ENCODE measurements around the gene MTHFD1.
"Not testable (repeated sequence)": the region's sequence is repeated elsewhere in the genome, so short reads cannot be mapped to it uniquely, and the experiment has no call there.

The MTHFD1 gene

DNA sequence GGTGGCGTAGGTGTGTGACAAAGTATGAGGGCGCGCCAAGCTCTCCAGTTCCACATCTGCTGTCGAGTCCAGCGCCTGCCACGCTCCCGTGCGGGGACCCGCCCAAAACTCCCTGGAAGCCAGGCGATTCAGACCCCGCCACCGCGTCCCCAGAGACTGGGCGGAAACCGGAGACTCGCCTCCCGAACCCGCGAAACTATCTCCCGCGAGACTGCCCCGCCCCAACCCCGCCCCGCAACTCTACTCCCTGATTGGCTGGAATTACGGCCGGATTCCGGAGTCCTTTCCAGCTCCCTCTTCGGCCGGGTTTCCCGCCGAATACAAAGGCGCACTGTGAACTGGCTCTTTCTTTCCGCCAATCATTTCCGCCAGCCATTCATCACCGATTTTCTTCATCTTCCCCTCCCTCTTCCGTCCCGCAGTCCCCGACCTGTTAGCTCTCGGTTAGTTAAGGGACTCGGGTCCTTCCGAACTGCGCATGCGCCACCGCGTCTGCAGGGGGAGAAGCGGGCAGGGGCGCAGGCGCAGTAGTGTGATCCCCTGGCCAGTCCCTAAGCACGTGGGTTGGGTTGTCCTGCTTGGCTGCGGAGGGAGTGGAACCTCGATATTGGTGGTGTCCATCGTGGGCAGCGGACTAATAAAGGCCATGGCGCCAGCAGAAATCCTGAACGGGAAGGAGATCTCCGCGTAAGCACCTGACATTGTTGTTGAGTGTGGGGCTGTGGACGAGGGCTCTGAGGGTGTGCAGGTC, at the start of gene MTHFD1:
MTHFD1 (plus strand) TSS at position 572 of the 751 bp plus-strand sequence; CDS start at position 647, 75 bp downstream.
- Histone ChIP-seq H3K4me3 (peak within 1 kb of the TSS; percentile 55 to 78 (median 63)), H3K27ac (peak within 1 kb of the TSS; percentile 52 to 92 (median 84))

DNA sequence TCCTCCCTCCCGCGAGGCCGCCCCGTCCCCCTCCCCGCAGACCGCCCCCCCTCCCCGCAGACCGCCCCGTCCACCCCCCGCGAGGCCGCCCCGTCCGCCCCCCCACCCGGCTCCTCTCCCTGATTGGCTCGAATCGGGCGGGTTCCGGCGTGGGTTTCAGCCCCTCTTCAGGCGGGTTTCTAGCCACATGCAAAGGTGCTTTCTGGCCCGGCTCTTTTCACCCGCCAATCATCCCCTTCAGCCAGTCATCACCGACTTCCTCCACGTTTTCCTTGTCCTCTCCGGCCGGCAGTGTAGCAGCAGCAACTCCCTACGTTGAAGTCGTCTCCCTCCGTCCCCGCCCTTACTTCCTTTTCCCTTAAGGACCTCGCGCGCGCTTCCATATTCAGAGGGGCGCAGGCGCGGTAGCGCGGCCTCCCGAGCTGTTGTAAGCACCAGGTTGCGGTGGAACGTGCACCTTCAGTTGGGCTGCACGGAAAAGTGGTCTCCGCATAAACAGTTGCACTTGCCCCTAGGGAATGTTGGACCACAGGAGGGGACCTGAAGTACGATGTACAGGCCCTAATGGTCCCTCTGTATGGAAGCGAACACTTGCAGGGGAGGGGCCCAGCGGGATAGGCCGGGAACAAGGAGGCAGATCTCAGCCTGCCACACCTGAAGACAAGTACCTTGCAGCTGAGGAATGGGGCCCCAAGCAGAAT, 49.4 kb upstream of the MTHFD1 start:
- Histone ChIP-seq H3K4me3 (peak overlapping the region; percentile 49 to 76 (median 62)), H3K27ac (peak overlapping the region; percentile 40 to 90 (median 82))

DNA sequence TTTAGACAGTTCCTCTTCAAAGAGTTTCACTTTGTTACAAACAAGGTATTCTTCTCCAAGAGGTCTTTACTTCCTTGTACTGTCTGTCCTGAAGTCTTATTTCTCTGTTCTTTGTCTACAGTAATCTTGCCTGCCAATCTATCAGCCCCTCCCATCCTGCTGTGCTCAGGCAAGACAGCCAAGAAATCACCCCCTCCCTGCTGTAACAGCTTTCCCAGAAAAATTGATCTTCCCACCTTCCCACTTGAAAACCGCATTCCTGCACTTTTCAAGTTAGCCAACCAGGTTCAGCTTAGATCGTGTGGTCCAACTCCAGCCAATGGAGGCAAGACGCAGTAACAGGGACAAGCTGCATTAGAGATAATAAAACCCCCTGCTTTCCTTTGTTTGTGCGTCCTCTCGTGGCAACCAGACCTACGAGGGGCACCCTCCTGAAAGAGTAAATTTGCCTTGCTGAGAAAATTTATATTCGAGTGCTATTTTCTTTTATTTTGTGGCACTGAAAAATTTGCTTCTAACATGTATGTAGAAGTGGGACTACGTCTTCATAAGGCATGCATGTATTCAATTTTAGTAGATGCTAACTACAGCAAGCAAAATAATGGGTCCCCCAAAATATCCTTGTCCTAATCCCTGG, 47.5 kb upstream of the MTHFD1 start:
- H3K4me3 ChIP-seq = no peak overlapping the region

DNA sequence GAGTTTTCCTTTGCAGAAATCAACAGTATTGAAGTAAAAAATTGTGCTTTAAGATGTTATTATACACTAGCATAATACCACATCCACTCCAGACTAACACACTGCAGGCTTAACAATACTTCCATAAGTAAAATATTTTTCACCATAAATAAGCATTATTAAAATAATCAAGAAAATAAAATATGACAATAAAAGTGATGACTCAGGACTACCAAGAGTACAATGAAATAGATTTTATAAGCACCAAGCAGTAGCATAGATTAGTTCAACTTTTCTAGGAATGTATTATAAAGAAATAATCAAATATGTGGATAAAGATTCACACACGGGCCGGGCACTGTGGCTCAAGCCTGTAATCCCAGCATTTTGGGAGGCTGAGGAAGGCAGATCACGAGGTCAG, 40.4 kb upstream of the MTHFD1 start:
- Histone ChIP-seq H3K4me3 (no peak overlapping the region), H3K27ac (no peak overlapping the region)

More for the DNA sequence above, 47.5 kb upstream of the MTHFD1 start:
- H3K27ac ChIP-seq = no peak overlapping the region

DNA sequence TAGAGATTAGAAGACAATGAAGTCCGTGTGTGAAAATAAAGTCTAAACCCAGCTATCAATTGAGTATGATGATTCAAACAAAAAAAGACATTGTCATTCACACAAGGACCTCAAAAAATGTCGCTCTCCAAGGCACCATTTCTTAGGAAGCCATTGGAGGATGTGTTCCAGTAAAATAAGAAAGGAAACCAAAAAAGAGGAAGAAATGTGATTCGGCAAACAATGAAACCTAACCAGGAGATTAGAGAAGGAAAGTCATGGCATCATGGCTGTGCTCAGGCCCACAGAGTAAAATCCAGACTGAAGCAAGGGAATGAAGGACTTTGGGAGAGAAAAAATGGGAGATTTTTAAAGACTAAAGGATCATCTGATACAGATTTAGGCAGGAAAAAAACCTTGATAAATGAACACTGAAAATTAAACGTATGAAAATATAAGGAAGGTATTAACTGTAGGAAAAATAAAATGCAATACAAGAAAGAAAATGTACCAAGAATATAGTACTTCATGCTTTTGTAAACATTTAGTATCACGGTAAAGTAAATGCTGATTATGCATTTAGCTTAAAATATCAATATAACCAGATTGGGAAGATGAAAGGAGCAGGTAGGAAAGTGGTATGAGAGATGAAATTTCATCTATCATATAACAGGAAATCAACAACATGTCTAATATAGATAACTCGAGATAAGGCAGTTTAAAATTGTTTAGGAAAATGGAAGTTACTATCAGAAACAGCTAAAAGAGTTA, 38.2 kb upstream of the MTHFD1 start:
- no peak overlapping the region for H3K4me3 ChIP-seq
- no peak overlapping the region for H3K27ac ChIP-seq

DNA sequence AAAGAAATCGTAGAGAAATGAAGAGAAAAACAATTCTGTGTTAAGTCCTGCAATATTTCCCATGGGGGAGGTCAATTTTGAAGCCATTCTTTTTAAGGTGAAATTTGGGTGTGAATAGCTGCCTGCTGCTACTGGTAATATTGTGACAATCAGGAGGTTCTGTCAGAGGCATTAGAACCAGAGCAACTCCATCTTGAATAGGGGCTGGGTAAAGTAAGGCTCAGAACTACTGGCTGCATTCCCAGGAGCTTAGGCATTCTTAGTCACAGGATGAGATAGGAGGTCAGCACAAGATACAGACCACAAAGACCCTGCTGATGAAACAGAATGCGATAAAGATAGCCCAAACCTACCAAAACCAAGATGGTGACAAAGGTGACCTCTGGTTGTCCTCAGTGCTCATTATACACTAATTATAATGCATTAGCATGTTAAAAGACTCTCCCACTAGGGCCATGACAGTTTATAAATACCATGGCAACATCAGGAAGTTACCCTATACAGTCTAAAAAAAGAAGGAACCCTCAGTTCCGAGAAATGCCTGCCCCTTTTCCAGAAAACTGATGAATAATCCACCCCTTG, 24.8 kb upstream of the MTHFD1 start:
- H3K4me3 ChIP-seq = no peak overlapping the region
- no peak overlapping the region for H3K27ac ChIP-seq

DNA sequence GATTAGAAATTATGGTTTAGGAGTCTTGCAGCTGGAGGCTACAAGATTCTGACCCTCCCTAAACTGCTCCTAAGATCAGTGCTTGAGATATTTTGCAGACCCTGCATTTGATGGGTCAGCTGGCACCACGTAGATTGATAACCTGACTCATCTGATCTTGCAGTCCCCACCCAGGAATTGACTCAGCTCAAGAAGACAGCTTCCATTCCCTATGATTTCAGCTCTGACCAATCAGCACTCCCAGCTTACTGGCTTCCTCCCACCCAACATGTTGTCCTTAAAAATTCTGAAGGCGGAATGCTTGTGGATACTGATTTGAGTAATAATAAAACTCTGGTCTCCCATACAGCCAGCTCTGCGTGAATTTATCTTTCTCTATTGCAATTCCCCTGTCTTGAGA, 23.2 kb upstream of the MTHFD1 start:
- H3K27ac ChIP-seq = no peak overlapping the region
- no peak overlapping the region for H3K4me3 ChIP-seq

DNA sequence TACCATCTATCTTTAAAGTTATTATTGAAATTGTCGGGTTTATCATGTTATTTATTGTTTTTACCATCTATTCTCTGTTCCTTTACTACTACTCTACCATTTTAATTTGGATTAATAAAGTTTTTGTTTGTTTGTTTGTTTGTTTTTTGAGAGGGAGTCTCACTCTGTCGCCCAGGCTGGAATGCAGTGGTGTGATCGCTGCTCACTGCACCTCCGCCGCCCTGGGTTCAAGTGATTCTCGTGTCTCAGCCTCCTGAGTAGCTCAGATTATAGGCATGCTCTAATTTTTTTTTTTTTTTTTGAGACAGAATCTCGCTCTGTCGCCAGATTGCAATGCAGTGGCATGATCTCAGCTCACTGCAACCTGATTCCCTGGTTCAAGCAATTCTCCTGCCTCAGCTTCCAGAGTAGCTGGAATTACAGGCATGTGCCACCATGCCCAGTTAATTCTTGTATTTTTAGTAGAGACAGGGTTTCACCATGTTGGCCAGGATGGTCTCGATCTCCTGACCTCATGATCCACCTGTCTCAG, 22.7 kb upstream of the MTHFD1 start:
- not testable (repeated sequence) for H3K27ac ChIP-seq, H3K4me3 ChIP-seq

DNA sequence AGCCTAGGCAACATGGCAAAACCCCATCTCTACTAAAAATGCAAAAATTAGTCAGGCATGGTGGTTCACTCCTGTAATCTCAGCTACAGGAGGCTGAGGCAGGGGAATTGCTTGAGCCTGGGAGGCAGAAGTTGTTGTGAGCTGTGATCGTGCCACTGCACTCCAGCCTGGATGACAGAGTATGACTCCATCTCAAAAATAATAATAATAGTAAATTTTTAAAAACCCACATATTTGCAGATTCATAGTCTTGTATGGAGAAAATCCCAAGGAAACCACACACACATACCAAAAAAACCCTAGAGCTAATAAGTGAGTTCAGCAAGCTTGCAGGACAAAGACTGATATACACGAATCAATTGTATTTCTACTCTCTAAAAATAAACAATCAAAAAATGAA, 19.0 kb upstream of the MTHFD1 start:
- Histone ChIP-seq H3K4me3 (no peak overlapping the region), H3K27ac (no peak overlapping the region)

DNA sequence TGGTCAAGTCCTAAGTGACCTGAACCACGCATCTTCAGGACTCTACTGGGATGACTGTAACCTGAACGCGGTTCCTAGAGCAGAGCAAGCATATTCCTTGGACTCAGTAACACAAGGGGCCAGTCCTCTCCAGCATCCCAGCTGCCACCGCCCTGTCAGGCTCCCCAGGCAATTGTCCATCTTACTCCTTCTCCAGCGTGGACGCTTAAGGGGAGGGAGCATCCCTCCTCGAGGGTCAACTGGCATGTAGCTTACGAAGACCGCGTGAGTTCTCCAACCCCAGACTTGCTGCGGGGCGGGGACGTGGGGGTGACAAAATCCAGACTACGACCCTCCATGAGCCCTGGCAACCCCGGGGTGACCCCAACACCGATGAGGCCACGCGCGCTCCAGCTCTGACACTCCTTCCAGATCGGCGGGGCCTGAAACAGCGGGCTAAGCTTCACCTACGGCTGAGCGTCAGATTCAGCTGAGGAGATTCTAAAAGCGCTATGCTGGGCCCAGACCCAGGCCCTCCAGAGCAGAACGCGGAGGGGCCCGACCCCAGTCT, 846 bp upstream of the MTHFD1 start:
- Histone ChIP-seq H3K4me3 (peak overlapping the region; percentile 55 to 78 (median 63)), H3K27ac (peak overlapping the region; percentile 52 to 92 (median 84))

DNA sequence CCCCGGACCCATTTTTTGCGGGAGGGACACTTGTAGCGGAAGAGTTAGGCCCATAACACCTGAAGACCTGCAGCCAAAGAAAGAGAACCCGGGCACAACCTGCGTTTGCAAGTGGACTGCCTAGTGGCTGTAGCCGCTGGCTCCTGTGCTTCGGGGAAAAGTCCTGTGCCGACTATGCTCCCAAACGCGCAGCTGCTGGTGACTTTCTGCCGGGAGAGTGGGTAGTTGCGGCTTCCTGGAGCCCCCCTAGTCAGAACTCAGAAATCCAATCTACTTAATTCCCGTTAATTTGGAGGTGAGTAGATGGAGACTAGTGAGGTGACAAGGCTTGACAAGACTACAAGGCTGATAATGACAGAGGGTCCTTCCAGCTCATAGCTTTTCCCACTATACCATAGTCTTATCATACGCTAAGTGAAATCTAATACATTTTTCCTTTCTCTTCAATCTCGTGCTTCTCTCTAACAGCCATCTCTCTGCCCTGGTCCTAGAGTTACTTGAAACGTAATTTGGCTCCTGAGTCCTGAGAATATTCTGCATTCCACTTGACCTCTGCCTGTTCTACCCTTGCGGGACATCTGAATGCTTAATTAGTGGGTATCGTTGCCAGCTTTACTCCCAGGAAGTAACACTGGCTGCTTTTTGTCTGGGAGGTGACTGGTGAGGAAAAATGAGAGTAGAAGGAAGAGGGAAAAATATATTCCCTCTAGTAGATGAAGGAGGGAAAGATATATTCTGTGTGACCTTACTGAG, 556 bp downstream of the MTHFD1 start:
- Histone ChIP-seq H3K27ac (peak overlapping the region in 19 of 21 experiments; percentile 26 to 92 (median 85)), H3K4me3 (peak overlapping the region; percentile 55 to 78 (median 63))

DNA sequence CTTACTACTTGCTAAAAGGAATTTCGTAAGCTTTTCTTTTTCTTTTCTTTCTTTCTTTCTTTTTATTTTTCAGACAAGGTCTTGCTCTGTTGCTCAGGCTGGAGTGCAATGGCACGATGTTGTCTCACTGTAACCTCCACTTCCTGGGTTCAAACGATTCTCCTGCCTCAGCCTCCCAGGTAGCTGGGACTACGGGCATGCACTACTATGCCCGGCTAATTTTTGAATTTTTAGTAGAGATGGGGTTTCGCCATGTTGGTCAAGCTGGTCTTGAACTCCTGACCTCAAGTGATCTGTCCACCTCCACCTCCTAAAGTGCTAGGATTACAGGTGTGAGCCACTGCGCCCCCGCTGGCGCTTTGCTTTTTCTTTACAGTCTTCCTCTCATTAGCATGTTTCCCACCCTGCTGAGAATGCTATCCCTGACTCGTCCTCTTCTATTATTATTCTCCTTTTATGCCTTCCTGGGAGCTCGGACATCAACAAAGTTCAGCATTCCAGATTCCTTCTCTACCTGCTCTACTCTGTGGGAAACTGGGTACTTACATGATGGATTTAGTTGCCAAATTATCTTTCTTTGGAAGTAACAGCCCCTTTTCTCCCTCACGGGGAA, 3.1 kb downstream of the MTHFD1 start:
- Histone ChIP-seq H3K4me3 (no peak overlapping the region), H3K27ac (no peak overlapping the region)

DNA sequence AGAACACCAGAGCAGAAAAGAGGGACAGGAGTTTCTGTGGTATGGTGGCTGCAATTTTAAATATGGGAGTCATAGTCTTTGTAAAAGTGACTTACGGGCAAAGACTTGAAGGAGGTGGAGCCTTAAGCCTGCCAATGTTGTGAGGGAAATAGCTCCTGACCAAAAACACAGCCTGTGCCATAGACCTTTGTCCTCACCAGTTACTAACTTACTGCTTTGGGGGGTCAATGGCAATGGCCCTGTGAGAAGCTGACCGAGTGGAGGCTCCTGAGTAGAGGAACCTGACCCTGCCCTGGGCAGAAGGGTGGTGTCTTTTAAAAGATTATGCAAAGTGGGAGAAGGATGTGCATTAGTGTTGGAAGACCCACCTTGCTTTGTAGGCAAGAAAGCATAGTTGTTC, 3.8 kb downstream of the MTHFD1 start:
- H3K27ac ChIP-seq = no peak overlapping the region
- no peak overlapping the region for H3K4me3 ChIP-seq

DNA sequence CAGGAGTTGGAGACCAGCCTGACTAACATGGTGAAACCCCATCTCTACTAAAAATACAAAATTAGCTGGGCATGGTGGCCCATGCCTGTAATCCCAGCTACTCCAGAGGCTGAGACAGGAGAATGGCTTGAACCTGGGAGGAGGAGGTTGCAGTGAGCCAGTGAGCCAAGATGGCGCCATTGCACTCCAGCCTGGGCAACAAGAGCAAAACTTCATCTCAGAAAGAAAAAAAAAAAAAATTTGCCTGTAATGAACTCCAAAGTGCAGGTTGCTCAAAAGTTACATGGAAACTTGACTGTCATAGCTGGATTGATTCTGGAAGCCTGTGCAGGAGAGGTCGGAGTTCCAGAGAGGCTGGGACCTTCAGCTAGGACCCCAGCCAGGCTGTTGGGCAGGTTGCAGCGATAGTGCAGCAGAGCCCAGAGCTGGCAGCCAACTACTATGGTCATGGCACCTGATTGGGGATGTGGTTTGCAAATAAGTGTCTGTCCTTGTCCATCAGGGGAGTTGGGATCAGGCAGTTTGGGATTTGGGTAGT, 5.1 kb downstream of the MTHFD1 start:
- H3K27ac ChIP-seq, H3K4me3 ChIP-seq: not testable (repeated sequence)

DNA sequence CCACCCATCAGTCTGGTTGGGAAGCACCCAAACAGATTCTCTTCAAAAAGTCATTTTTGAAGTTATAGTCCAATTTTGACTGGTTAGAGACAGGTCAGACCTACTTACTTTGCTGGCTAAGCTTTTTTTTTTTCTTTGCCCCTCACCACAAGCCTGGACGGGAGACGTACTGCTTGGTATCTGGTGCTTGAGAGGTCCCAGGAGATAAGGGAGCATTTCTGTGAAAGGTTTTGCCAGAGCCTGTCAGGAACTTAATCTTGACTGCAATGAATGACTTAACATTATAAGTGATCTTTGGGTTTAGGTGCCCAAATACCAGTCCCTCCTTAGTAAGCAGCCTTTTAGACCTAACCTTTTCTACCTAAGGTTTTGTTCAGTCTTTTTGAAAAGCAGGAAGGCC, 6.3 kb downstream of the MTHFD1 start:
- Histone ChIP-seq H3K4me3 (no peak overlapping the region), H3K27ac (no peak overlapping the region)

DNA sequence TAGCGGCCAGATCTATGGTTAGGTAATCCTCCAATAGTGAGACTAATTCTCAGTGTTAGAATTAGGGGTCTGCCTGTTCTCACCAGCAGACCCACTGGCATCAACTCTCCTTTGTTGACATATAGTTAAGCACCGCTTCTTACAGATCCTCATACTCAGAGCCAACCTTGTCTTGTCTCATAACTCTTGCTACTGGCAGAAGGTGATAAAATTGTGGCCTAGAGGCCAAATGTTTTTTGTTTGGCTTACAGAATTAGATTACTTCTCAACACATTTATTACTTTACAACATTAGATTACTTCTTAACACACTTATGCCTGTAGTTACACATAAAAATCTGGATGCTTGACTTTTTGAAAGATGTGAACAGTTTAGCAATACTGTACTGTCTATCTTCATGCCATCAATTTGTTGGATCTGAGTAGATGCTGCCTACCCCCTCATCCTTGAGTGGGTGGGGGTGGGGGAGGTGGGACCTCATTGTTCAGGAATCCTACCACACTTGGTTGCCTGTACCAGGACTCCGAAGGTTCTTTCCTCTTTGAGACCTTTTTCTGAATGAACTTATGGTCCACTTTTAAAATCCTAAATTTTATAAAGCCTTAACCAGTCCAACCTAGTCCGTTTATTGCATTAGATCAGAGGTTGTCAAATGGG, 7.0 kb downstream of the MTHFD1 start:
- no peak overlapping the region for H3K27ac ChIP-seq
- H3K4me3 ChIP-seq = no peak overlapping the region

DNA sequence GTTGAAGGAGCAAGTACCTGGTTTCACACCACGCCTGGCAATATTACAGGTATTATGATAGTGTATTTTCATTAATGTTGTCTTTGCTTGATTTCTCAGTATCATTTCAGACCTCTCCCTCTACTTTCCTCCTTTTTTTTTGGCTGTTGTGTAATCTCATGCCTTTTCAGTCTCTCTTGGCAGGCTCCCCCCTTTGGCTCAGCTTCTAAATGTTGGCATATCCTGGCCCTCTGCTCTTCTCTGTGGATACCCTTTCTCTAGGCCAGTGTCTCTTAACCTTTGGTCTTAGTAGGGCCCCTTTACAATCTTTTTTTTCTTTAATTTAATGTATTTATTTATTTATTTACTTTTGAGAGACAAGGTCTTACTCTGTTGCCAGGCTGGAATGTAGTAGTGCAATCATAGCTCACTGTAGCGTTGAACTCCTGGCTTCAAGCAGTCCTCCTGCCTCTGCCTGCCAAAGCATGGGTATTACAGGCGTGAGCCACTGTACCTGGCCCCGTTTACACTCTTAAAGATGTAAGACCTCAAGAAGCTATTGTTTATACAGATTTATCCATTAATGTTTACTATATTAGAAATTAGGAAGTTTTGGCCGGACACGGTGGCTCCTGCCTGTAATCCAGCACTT, 12.8 kb downstream of the MTHFD1 start:
- Histone ChIP-seq H3K27ac (no peak overlapping the region), H3K4me3 (no peak overlapping the region)
